Gastroesophageal sphincter (tissue), 3 donors: ENCODE measurements around the gene CAMK2B.

Experiments
- POLR2AphosphoS5 ChIP-seq: sonication (generic); formaldehyde crosslinking; IDR thresholded peaks from one replicate; pipeline ENCODE4 v1.6.1; 2017; ENCODE audit warnings: antibody characterized with exemption
- TF ChIP-seq, protein P1 (sequence below), 4 experiments: fragments of 200-600 bp in 2 of 4; fragments of 450-650 bp in 2 of 4; sonication (generic) in 1 of 4; IDR thresholded peaks; one replicate each; pipeline ENCODE4 v1.5.1; 2017 to 2019; ENCODE audit warnings: antibody characterized with exemption in 4 of 4, mild to moderate bottlenecking in 2 of 4, moderate library complexity in 2 of 4

DNA sequence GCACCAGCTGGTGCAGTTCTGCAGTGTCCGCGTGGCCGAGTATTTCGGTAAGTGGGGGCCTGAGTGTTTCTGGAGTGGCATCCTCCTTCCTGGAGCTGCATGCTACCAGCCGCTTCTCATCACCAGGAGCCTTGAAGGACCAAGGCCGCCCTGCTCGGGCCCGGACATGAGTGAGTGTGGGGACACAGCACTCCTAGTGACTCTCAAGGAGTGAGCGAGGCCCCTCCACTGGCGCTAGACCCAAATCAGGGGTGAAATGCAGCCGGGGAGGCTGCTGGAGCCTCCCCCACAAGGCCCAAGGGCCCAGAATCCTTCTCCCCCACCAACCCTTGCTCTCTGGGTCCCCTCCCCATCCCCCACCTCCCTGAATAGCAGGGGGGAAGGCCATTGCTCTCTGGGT is 48.0 kb downstream of the CAMK2B start:
- TF ChIP-seq POLR2AphosphoS5 = no peak
- TF ChIP-seq, protein P1, sequence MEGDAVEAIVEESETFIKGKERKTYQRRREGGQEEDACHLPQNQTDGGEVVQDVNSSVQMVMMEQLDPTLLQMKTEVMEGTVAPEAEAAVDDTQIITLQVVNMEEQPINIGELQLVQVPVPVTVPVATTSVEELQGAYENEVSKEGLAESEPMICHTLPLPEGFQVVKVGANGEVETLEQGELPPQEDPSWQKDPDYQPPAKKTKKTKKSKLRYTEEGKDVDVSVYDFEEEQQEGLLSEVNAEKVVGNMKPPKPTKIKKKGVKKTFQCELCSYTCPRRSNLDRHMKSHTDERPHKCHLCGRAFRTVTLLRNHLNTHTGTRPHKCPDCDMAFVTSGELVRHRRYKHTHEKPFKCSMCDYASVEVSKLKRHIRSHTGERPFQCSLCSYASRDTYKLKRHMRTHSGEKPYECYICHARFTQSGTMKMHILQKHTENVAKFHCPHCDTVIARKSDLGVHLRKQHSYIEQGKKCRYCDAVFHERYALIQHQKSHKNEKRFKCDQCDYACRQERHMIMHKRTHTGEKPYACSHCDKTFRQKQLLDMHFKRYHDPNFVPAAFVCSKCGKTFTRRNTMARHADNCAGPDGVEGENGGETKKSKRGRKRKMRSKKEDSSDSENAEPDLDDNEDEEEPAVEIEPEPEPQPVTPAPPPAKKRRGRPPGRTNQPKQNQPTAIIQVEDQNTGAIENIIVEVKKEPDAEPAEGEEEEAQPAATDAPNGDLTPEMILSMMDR (IDR thresholded peaks at IDR 0.05) = no peak
